GM23338 (cell line): Measurements from ENCODE around the gene VSTM2L. TPM values are rescaled to one million over a fixed set of nuclear protein-coding genes. Genes with fewer than 3 reads are reported as not detected.

Experiments used
- ATAC-seq: fragments of 200-7000 bp; cut with Tn5 transposase; 3 replicates; pipeline ENCODE4 v1.9.1; 2020
- DNase-seq: peaks from one replicate; pipeline ENCODE4 v3.0.0-alpha.2; 2015; ENCODE audit warnings: low spot score
- H2AFZ ChIP-seq: fragments of 200-600 bp; sonication (generic); 2 replicates; pipeline ENCODE4 v1.8.0; 2016; ENCODE audit warnings: antibody characterized with exemption, mild to moderate bottlenecking, moderate library complexity
- H3F3A ChIP-seq: fragments of 200-600 bp; sonication (generic); replicated peaks from 2 replicates; pipeline ENCODE4 v1.8.0; 2017; ENCODE audit warnings: antibody characterized with exemption, mixed run types, low read depth
- H3K27ac ChIP-seq: fragments of 200-600 bp; sonication (generic); 2 replicates; pipeline ENCODE4 v1.6.1; 2016; ENCODE audit warnings: low read depth
- H3K27me3 ChIP-seq: fragments of 200-600 bp; sonication (generic); 2 replicates; pipeline ENCODE4 v1.8.0; 2016; ENCODE audit warnings: mild to moderate bottlenecking, mixed run types, moderate library complexity; ENCODE audit not compliant: insufficient read depth
- H3K36me3 ChIP-seq: fragments of 200-600 bp; sonication (generic); 2 replicates; pipeline ENCODE4 v1.8.0; 2016; ENCODE audit warnings: mild to moderate bottlenecking; ENCODE audit not compliant: insufficient read depth
- H3K4me1 ChIP-seq: fragments of 200-600 bp; sonication (generic); 2 replicates; pipeline ENCODE4 v1.8.0; 2016; ENCODE audit warnings: mild to moderate bottlenecking, moderate library complexity; ENCODE audit not compliant: insufficient read depth
- H3K4me2 ChIP-seq: fragments of 200-600 bp; sonication (generic); 2 replicates; pipeline ENCODE4 v1.7.1; 2017; ENCODE audit warnings: mixed run types
- H3K4me3 ChIP-seq: fragments of 200-600 bp; sonication (generic); 2 replicates; pipeline ENCODE4 v1.6.1; 2016; ENCODE audit warnings: mixed run types
- H3K79me2 ChIP-seq: fragments of 200-600 bp; sonication (generic); replicated peaks from 2 replicates; pipeline ENCODE4 v1.8.0; 2017; ENCODE audit warnings: mild to moderate bottlenecking; ENCODE audit not compliant: insufficient read depth
- H3K9me2 ChIP-seq: fragments of 200-600 bp; sonication (generic); 2 replicates; pipeline ENCODE4 v1.8.0; 2017; ENCODE audit not compliant: insufficient read depth
- H4K20me1 ChIP-seq: fragments of 200-600 bp; sonication (generic); replicated peaks from 2 replicates; pipeline ENCODE4 v1.8.0; 2017; ENCODE audit warnings: mild to moderate bottlenecking; ENCODE audit not compliant: insufficient read depth
- H3K27ac Mint-ChIP-seq: 2 replicates; pipeline ENCODE4 v1.8.0; 2020; ENCODE audit warnings: inconsistent platforms, mild to moderate bottlenecking, moderate library complexity, mixed read lengths
- H3K27me3 Mint-ChIP-seq: 3 replicates; pipeline ENCODE4 v1.8.0; 2022; ENCODE audit warnings: low read depth, mild to moderate bottlenecking, moderate library complexity, mixed read lengths, inconsistent platforms; ENCODE audit not compliant: insufficient read depth, poor library complexity
- H3K36me3 Mint-ChIP-seq: 3 replicates; pipeline ENCODE4 v1.8.0; 2021; ENCODE audit warnings: low read depth, mild to moderate bottlenecking, inconsistent platforms, moderate library complexity, mixed read lengths
- H3K4me1 Mint-ChIP-seq: 3 replicates; pipeline ENCODE4 v1.8.0; 2020; ENCODE audit warnings: mild to moderate bottlenecking, inconsistent platforms, mixed read lengths
- H3K4me3 Mint-ChIP-seq: 3 replicates; pipeline ENCODE4 v1.8.0; 2021; ENCODE audit warnings: moderate library complexity, mild to moderate bottlenecking, inconsistent platforms, mixed read lengths
- H3K9me3 Mint-ChIP-seq: 3 replicates; pipeline ENCODE4 v1.8.0; 2020; ENCODE audit warnings: moderate library complexity, mild to moderate bottlenecking, inconsistent platforms, mixed read lengths
- NANOG ChIP-seq: IDR thresholded peaks from 2 replicates; pipeline ENCODE4 v1.6.1; 2016; ENCODE audit warnings: antibody characterized with exemption, borderline replicate concordance
- POLR2AphosphoS5 ChIP-seq: IDR thresholded peaks from 2 replicates; pipeline ENCODE4 v1.6.1; 2016; ENCODE audit warnings: antibody characterized with exemption, low read depth
- STAT1 ChIP-seq: IDR thresholded peaks from one replicate; pipeline ENCODE4 v1.6.1; 2016; ENCODE audit warnings: antibody characterized with exemption; ENCODE audit not compliant: unreplicated experiment
- ZNF331 ChIP-seq: fragments of 250-450 bp; sonication (Bioruptor Pico); IDR thresholded peaks from 2 replicates; pipeline ENCODE4 v1.5.0; 2020; ENCODE audit warnings: low read depth, mild to moderate bottlenecking, moderate library complexity
- polyA plus RNA-seq: library from polyadenylated mRNA; unstranded; fragments of >200 nt; fragmentation: Nextera tagmentation; extraction: Ambion mirVana; gene quantifications from 2 replicates; pipeline ENCODE4 v1.2.1, GENCODE V29; 2016
- total RNA-seq: library from RNA; depleted of rRNA; stranded (reverse); fragments of >200 nt; shearing (Covaris generic); gene quantifications from 2 replicates; pipeline ENCODE4 v1.2.3, GENCODE V29; 2014
- TF ChIP-seq, protein P1 (sequence below): IDR thresholded peaks from one replicate; pipeline ENCODE4 v1.6.1; 2018; ENCODE audit warnings: antibody characterized with exemption; ENCODE audit not compliant: unreplicated experiment
- TF ChIP-seq, protein P2 (sequence below), 2 experiments: fragments of 200-600 bp in 1 of 2; sonication (generic) in 1 of 2; conservative IDR thresholded peaks; 2 replicates each; pipeline versions ENCODE4 v1.5.1 to v1.6.1; 2016 to 2017; ENCODE audit warnings: antibody characterized with exemption in 2 of 2, low read depth in 2 of 2, mild to moderate bottlenecking in 2 of 2, moderate library complexity in 1 of 2
- TF ChIP-seq, protein P3 (sequence below): fragments of 250-450 bp; sonication (Bioruptor Pico); IDR thresholded peaks from 2 replicates; pipeline ENCODE4 v1.5.0; 2020; ENCODE audit warnings: mild to moderate bottlenecking, moderate library complexity
- TF ChIP-seq, protein P4 (sequence below): IDR thresholded peaks from 2 replicates; pipeline ENCODE4 v1.6.1; 2016; ENCODE audit warnings: antibody characterized with exemption

The VSTM2L gene
- total and polyA plus RNA-seq, 2 experiments from 2014 or later: 0.60 to 1.9 TPM

DNA sequence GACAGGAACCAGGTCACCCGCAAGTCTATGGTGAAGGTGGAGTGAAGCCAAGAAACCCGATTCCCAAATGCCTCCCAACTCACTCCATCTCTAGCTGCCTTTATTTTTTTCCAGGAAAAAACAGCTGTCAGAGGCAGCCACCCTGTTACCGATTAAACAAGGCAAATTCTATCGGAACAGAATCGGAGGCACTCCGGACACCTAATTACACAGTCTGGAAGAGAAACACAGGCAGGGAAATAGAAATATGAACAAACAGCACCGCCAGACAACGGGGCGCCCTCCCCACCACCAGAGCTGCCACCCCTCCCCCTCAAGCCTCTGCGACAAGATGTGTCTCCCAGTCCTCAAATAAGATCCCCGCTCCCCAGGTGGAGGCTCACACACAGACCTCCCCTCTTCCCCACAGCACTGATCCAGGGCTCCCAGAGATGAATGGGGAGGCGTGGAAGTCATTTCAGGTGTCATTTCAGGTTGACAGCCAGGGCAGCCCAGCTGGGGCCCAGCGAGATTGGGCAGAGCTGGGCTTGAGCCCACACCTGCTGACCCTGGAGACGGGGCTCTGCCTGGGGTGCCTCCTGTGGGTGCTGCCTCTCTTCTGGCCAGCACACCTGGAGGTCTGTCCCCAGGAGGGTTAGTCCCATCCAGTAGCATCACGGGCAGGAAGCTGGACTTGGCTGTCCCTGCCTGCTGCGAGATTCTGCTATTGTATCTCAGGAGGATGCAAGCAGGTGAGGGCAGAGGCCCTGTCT, 19.8 kb upstream of the VSTM2L start:
- no peak overlapping the region for H3K4me3 ChIP-seq
- no peaks in the 10 kb centered on the region for H3K79me2 ChIP-seq
- Mint-ChIP-seq H3K27me3 (peaks cover 15% of the 10 kb centered on the region), H3K36me3 (no peaks in the 10 kb centered on the region), H3K27ac (no peak overlapping the region), H3K4me3 (no peak overlapping the region), H3K9me3 (no peaks in the 10 kb centered on the region; the same call in 2 of the 3 replicates), H3K4me1 (peaks cover 7% of the 10 kb centered on the region)
- no peak for TF ChIP-seq POLR2AphosphoS5
- TF ChIP-seq NANOG: no peak
- TF ChIP-seq ZNF331 (CRISPR knock-in tag): no peak
- ATAC-seq: peak; percentile 18; the same call in 1 of the 3 replicates
- no peak overlapping the region for H3K4me2 ChIP-seq
- no peaks in the 10 kb centered on the region for H3K9me2 ChIP-seq
- no peaks in the 10 kb centered on the region for H3K4me1 ChIP-seq
- no peaks in the 10 kb centered on the region for H3K36me3 ChIP-seq
- no peak for DNase-seq
- no peaks in the 10 kb centered on the region for H3K27me3 ChIP-seq
- H4K20me1 ChIP-seq: no peaks in the 10 kb centered on the region; the same call in 1 of the 2 replicates
- H3F3A ChIP-seq: no peaks in the 10 kb centered on the region
- H2AFZ ChIP-seq: no peak overlapping the region
- H3K27ac ChIP-seq: no peak overlapping the region

DNA sequence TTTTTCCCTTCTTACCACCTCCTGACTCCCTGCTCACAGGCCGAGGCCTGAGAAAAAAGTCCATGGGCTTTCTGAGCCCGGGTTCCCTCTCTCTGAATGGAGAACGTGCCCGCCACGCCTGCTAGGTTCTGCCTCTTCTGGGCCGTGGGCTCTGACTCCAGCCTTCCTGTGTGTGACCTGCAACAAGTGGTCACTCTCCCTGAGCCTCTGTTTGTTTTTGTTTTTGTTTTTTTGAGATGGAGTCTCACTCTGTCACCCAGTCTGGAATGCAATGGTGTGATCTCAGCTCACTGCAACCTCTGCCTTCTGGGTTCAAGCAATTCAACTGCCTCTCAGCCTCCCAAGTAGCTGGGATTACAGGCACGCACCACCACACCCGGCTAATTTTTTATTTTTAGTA, 17.9 kb upstream of the VSTM2L start:
- Histone ChIP-seq H3K9me2 (no peaks in the 10 kb centered on the region), H4K20me1 (no peaks in the 10 kb centered on the region; the same call in 1 of the 2 replicates), H3K4me1 (no peaks in the 10 kb centered on the region), H3K36me3 (no peaks in the 10 kb centered on the region), H3K79me2 (no peaks in the 10 kb centered on the region), H3K27me3 (no peaks in the 10 kb centered on the region), H2AFZ (no peak overlapping the region), H3K27ac (no peak overlapping the region), H3F3A (no peaks in the 10 kb centered on the region), H3K4me3 (no peak overlapping the region), H3K4me2 (no peak overlapping the region)
- peaks cover 12% of the 10 kb centered on the region for H3K27me3 Mint-ChIP-seq
- H3K27ac Mint-ChIP-seq: no peak overlapping the region; the same call in 1 of the 2 replicates
- DNase-seq (no peak), ATAC-seq (no peak)
- peaks cover 7% of the 10 kb centered on the region for H3K4me1 Mint-ChIP-seq
- H3K36me3 Mint-ChIP-seq: no peaks in the 10 kb centered on the region; the same call in 2 of the 3 replicates
- H3K9me3 Mint-ChIP-seq: no peaks in the 10 kb centered on the region; the same call in 2 of the 3 replicates
- H3K4me3 Mint-ChIP-seq: no peak overlapping the region
- TF ChIP-seq, protein P1, sequence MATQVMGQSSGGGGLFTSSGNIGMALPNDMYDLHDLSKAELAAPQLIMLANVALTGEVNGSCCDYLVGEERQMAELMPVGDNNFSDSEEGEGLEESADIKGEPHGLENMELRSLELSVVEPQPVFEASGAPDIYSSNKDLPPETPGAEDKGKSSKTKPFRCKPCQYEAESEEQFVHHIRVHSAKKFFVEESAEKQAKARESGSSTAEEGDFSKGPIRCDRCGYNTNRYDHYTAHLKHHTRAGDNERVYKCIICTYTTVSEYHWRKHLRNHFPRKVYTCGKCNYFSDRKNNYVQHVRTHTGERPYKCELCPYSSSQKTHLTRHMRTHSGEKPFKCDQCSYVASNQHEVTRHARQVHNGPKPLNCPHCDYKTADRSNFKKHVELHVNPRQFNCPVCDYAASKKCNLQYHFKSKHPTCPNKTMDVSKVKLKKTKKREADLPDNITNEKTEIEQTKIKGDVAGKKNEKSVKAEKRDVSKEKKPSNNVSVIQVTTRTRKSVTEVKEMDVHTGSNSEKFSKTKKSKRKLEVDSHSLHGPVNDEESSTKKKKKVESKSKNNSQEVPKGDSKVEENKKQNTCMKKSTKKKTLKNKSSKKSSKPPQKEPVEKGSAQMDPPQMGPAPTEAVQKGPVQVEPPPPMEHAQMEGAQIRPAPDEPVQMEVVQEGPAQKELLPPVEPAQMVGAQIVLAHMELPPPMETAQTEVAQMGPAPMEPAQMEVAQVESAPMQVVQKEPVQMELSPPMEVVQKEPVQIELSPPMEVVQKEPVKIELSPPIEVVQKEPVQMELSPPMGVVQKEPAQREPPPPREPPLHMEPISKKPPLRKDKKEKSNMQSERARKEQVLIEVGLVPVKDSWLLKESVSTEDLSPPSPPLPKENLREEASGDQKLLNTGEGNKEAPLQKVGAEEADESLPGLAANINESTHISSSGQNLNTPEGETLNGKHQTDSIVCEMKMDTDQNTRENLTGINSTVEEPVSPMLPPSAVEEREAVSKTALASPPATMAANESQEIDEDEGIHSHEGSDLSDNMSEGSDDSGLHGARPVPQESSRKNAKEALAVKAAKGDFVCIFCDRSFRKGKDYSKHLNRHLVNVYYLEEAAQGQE: no peak
- TF ChIP-seq, protein P2, sequence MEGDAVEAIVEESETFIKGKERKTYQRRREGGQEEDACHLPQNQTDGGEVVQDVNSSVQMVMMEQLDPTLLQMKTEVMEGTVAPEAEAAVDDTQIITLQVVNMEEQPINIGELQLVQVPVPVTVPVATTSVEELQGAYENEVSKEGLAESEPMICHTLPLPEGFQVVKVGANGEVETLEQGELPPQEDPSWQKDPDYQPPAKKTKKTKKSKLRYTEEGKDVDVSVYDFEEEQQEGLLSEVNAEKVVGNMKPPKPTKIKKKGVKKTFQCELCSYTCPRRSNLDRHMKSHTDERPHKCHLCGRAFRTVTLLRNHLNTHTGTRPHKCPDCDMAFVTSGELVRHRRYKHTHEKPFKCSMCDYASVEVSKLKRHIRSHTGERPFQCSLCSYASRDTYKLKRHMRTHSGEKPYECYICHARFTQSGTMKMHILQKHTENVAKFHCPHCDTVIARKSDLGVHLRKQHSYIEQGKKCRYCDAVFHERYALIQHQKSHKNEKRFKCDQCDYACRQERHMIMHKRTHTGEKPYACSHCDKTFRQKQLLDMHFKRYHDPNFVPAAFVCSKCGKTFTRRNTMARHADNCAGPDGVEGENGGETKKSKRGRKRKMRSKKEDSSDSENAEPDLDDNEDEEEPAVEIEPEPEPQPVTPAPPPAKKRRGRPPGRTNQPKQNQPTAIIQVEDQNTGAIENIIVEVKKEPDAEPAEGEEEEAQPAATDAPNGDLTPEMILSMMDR (conservative IDR thresholded peaks at IDR 0.05; ENCODE audit: low read depth in 2 of 2): no peak
- TF ChIP-seq, protein P3, sequence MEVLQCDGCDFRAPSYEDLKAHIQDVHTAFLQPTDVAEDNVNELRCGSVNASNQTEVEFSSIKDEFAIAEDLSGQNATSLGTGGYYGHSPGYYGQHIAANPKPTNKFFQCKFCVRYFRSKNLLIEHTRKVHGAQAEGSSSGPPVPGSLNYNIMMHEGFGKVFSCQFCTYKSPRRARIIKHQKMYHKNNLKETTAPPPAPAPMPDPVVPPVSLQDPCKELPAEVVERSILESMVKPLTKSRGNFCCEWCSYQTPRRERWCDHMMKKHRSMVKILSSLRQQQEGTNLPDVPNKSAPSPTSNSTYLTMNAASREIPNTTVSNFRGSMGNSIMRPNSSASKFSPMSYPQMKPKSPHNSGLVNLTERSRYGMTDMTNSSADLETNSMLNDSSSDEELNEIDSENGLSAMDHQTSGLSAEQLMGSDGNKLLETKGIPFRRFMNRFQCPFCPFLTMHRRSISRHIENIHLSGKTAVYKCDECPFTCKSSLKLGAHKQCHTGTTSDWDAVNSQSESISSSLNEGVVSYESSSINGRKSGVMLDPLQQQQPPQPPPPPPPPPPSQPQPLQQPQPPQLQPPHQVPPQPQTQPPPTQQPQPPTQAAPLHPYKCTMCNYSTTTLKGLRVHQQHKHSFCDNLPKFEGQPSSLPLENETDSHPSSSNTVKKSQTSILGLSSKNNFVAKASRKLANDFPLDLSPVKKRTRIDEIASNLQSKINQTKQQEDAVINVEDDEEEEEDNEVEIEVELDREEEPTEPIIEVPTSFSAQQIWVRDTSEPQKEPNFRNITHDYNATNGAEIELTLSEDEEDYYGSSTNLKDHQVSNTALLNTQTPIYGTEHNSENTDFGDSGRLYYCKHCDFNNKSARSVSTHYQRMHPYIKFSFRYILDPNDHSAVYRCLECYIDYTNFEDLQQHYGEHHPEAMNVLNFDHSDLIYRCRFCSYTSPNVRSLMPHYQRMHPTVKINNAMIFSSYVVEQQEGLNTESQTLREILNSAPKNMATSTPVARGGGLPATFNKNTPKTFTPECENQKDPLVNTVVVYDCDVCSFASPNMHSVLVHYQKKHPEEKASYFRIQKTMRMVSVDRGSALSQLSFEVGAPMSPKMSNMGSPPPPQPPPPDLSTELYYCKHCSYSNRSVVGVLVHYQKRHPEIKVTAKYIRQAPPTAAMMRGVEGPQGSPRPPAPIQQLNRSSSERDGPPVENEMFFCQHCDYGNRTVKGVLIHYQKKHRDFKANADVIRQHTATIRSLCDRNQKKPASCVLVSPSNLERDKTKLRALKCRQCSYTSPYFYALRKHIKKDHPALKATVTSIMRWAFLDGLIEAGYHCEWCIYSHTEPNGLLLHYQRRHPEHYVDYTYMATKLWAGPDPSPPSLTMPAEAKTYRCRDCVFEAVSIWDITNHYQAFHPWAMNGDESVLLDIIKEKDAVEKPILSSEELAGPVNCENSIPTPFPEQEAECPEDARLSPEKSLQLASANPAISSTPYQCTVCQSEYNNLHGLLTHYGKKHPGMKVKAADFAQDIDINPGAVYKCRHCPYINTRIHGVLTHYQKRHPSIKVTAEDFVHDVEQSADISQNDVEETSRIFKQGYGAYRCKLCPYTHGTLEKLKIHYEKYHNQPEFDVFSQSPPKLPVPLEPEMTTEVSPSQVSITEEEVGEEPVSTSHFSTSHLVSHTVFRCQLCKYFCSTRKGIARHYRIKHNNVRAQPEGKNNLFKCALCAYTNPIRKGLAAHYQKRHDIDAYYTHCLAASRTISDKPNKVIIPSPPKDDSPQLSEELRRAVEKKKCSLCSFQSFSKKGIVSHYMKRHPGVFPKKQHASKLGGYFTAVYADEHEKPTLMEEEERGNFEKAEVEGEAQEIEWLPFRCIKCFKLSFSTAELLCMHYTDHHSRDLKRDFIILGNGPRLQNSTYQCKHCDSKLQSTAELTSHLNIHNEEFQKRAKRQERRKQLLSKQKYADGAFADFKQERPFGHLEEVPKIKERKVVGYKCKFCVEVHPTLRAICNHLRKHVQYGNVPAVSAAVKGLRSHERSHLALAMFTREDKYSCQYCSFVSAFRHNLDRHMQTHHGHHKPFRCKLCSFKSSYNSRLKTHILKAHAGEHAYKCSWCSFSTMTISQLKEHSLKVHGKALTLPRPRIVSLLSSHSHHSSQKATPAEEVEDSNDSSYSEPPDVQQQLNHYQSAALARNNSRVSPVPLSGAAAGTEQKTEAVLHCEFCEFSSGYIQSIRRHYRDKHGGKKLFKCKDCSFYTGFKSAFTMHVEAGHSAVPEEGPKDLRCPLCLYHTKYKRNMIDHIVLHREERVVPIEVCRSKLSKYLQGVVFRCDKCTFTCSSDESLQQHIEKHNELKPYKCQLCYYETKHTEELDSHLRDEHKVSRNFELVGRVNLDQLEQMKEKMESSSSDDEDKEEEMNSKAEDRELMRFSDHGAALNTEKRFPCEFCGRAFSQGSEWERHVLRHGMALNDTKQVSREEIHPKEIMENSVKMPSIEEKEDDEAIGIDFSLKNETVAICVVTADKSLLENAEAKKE (CRISPR knock-in tag): no peak
- no peak for TF ChIP-seq STAT1
- TF ChIP-seq, protein P4, sequence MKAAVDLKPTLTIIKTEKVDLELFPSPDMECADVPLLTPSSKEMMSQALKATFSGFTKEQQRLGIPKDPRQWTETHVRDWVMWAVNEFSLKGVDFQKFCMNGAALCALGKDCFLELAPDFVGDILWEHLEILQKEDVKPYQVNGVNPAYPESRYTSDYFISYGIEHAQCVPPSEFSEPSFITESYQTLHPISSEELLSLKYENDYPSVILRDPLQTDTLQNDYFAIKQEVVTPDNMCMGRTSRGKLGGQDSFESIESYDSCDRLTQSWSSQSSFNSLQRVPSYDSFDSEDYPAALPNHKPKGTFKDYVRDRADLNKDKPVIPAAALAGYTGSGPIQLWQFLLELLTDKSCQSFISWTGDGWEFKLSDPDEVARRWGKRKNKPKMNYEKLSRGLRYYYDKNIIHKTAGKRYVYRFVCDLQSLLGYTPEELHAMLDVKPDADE: no peak
